ENCODE results near the gene BRAF. TPM values are rescaled to one million over a fixed set of nuclear protein-coding genes. Genes with fewer than 3 reads are reported as not detected.
"Not testable (repeated sequence)": the region's sequence is repeated elsewhere in the genome, so short reads cannot be mapped to it uniquely, and the experiment has no call there.

Gene BRAF
- total and polyA plus RNA-seq, 5 donors from 2014 or later = 6.9 to 60.8 (median 9.0) TPM

DNA sequence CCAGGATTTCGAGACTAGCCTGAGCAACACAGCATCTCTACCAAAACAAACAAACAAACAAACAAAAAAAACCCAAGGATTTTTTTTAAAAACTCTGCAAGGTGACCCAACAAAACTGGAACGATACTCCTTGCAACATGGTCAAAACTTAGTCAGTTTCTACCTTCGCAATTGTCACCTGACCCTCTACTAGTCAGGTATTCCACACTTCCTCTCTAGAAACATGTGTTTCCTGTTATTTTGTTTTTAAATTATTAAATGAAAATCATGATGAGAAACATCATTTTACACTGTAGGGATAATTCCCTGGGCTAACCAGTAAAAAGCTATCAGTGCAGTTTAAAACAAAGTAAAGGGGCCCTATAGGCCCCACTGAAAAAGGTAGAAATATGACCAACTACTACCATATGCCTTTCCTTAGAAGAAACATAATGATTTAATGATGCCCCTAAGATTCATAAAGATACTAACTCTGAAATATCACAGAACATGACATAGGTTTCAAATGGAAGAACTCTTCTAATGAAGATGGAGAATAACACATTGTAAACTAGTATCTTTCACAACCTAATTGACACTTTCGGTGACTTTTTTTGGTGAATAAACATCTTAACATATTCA lies 8.7 kb downstream of the BRAF start:
- Histone ChIP-seq H3K9me3 (ENCODE audit: control insufficient read depth in 2 of 2, low read length in 2 of 2) (no peaks in the 10 kb centered on the region), H3K36me3 (ENCODE audit: control insufficient read depth, insufficient read depth, low read length) (no peaks in the 10 kb centered on the region), H3K4me3 (ENCODE audit: low read depth, low read length) (peak overlapping the region; percentile 23), H3K27ac (ENCODE audit: insufficient read depth, low read length, poor library complexity, severe bottlenecking) (no peak overlapping the region), H3K4me1 (ENCODE audit: control insufficient read depth, insufficient read depth, low read length, poor library complexity, severe bottlenecking) (peaks cover 11% of the 10 kb centered on the region), H3K27me3 (ENCODE audit: control insufficient read depth, insufficient read depth, low read length) (no peaks in the 10 kb centered on the region)
- no peak for DNase-seq
- Mint-ChIP-seq H3K36me3 (peaks cover 7% of the 10 kb centered on the region), H3K4me3 (peak overlapping the region in 3 of 4 donors; percentile 1 to 60 (median 42)), H3K27me3 (no peaks in the 10 kb centered on the region), H3K4me1 (peaks cover 48 to 76% (median 59%) of the 10 kb centered on the region in 4 donors), H3K9me3 (no peaks in the 10 kb centered on the region), H3K27ac (no peak overlapping the region)
- ATAC-seq (ENCODE audit: low read depth in 2 of 2) = no peak

- H3K9me3 Mint-ChIP-seq = no peaks in the 10 kb centered on the region
- H3K4me1 Mint-ChIP-seq = peaks cover 37 to 69% (median 50%) of the 10 kb centered on the region in 4 donors
- peak overlapping the region in 2 of 4 donors; percentile 6 to 18 for H3K4me3 Mint-ChIP-seq
- H3K27me3 ChIP-seq (ENCODE audit: control insufficient read depth, insufficient read depth, low read length) = no peaks in the 10 kb centered on the region
- H3K4me1 ChIP-seq (ENCODE audit: control insufficient read depth, insufficient read depth, low read length, poor library complexity, severe bottlenecking) = peaks cover 9% of the 10 kb centered on the region
- DNase-seq (no peak), ATAC-seq (ENCODE audit: low read depth in 2 of 2) (no peak)
- no peaks in the 10 kb centered on the region for H3K27me3 Mint-ChIP-seq
- H3K36me3 Mint-ChIP-seq = peaks cover 15% of the 10 kb centered on the region
- H3K4me3 ChIP-seq (ENCODE audit: low read depth, low read length) = no peak overlapping the region
- no peaks in the 10 kb centered on the region for H3K9me3 ChIP-seq (ENCODE audit: control insufficient read depth in 2 of 2, low read length in 2 of 2)
- H3K27ac Mint-ChIP-seq = no peak overlapping the region
- H3K27ac ChIP-seq (ENCODE audit: insufficient read depth, low read length, poor library complexity, severe bottlenecking) = no peak overlapping the region
- no peaks in the 10 kb centered on the region for H3K36me3 ChIP-seq (ENCODE audit: control insufficient read depth, insufficient read depth, low read length)
These were observed 10.6 kb downstream of the BRAF start for GRCh38 chr7:140914083-140914482.

- H3K27me3 Mint-ChIP-seq; H3K9me3 Mint-ChIP-seq; H3K4me1 ChIP-seq (ENCODE audit: control insufficient read depth, insufficient read depth, low read length, poor library complexity, severe bottlenecking); H3K27ac ChIP-seq (ENCODE audit: insufficient read depth, low read length, poor library complexity, severe bottlenecking); H3K27ac Mint-ChIP-seq; H3K9me3 ChIP-seq (ENCODE audit: control insufficient read depth in 2 of 2, low read length in 2 of 2); ATAC-seq (ENCODE audit: low read depth in 2 of 2); H3K36me3 ChIP-seq (ENCODE audit: control insufficient read depth, insufficient read depth, low read length); H3K4me3 ChIP-seq (ENCODE audit: low read depth, low read length); H3K27me3 ChIP-seq (ENCODE audit: control insufficient read depth, insufficient read depth, low read length); DNase-seq; H3K4me3 Mint-ChIP-seq: not testable (repeated sequence)
- H3K4me1 Mint-ChIP-seq = peaks cover 39 to 70% (median 50%) of the 10 kb centered on the region in 4 donors
- H3K36me3 Mint-ChIP-seq = peaks cover 15% of the 10 kb centered on the region
These were observed 11.2 kb downstream of the BRAF start for GRCh38 chr7:140913596-140913928.

DNA sequence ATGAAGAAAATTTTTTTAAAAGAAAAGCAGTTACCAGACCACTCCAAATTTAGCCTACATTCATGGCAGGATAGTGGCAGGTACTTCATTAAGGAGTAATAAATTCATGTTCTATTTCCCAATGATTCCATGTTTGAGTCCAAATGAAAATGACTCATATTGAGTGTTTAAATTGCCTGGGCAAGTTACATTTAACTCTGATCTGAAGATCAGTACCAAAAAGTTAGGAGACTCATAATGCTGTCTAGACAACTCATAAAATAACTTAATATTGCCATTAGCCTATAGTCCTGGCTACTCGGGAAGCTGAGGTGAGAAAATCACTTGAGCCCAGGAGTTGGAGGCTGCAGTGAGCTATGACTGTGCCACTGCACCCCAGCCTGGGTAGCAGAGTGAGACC lies 13.0 kb downstream of the BRAF start:
- ATAC-seq (ENCODE audit: low read depth in 2 of 2) = no peak
- H3K4me1 Mint-ChIP-seq = peaks cover 30 to 60% (median 42%) of the 10 kb centered on the region in 4 donors
- Histone ChIP-seq H3K4me1 (ENCODE audit: control insufficient read depth, insufficient read depth, low read length, poor library complexity, severe bottlenecking) (peaks cover 9% of the 10 kb centered on the region), H3K27me3 (ENCODE audit: control insufficient read depth, insufficient read depth, low read length) (no peaks in the 10 kb centered on the region), H3K27ac (ENCODE audit: insufficient read depth, low read length, poor library complexity, severe bottlenecking) (no peak overlapping the region), H3K4me3 (ENCODE audit: low read depth, low read length) (no peak overlapping the region), H3K36me3 (ENCODE audit: control insufficient read depth, insufficient read depth, low read length) (no peaks in the 10 kb centered on the region), H3K9me3 (ENCODE audit: control insufficient read depth in 2 of 2, low read length in 2 of 2) (no peaks in the 10 kb centered on the region)
- peaks cover 15% of the 10 kb centered on the region for H3K36me3 Mint-ChIP-seq
- no peak overlapping the region for H3K4me3 Mint-ChIP-seq
- H3K27ac Mint-ChIP-seq = no peak overlapping the region
- no peaks in the 10 kb centered on the region for H3K27me3 Mint-ChIP-seq
- DNase-seq = no peak
- H3K9me3 Mint-ChIP-seq = no peaks in the 10 kb centered on the region

DNA sequence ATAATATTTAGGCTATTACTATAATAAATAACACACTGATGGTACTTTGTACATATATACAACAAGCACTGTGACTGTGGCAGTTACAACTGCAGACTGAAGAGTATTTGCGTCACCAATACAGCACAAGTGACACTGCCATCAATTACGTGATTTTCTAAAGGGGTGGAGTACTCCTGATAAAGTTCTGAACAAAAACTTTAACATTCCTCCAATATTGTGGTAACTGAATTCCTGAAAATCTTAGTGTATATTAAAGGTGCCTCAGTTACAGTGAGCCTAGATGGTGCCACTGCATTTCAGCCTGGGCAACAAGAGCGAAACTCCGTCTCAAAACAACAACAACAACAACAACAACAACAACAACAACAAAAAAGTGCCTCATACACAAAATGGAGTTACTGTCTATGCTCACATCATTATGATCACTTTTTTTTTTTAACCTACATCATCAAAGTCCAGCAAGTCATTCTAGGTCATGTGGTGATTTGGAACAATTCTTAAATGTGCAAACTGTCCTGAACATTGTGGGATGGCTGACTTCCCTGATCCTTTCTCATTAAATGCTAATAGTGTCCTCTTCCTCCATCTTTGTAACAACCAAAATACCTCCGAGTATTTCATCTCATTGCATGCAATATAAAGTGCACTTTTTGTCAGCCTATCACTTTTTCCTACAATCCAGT lies 15.1 kb downstream of the BRAF start:
- Mint-ChIP-seq H3K27me3 (no peaks in the 10 kb centered on the region), H3K36me3 (peaks cover 15% of the 10 kb centered on the region), H3K9me3 (no peaks in the 10 kb centered on the region), H3K27ac (no peak overlapping the region), H3K4me1 (peaks cover 28 to 55% (median 41%) of the 10 kb centered on the region in 4 donors), H3K4me3 (no peak overlapping the region)
- DNase-seq = no peak
- no peak overlapping the region for H3K27ac ChIP-seq (ENCODE audit: insufficient read depth, low read length, poor library complexity, severe bottlenecking)
- H3K9me3 ChIP-seq (ENCODE audit: control insufficient read depth in 2 of 2, low read length in 2 of 2) = no peaks in the 10 kb centered on the region
- no peaks in the 10 kb centered on the region for H3K36me3 ChIP-seq (ENCODE audit: control insufficient read depth, insufficient read depth, low read length)
- no peaks in the 10 kb centered on the region for H3K4me1 ChIP-seq (ENCODE audit: control insufficient read depth, insufficient read depth, low read length, poor library complexity, severe bottlenecking)
- H3K4me3 ChIP-seq (ENCODE audit: low read depth, low read length) = no peak overlapping the region
- no peak for ATAC-seq (ENCODE audit: low read depth in 2 of 2)
- no peaks in the 10 kb centered on the region for H3K27me3 ChIP-seq (ENCODE audit: control insufficient read depth, insufficient read depth, low read length)

DNA sequence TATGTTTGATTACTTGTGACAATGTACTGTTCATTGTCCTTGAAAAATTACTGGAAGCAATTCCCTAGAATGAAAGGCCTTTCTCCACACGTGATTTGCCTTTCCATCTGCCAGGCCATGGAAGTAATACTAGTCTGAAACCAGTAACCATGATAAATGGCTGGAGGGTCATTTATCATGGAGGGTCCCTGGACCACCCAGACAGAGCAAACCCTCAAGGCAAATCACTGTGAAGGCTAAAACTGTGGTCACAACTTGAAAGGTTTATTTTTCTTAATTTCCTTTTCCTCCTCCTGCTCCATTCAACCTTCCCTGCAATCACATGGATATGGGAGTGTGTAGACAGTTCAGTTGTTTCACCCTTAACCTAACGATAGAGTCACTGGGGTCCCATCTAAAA lies 16.4 kb downstream of the BRAF start:
- H3K27ac Mint-ChIP-seq = no peak overlapping the region
- H3K4me3 ChIP-seq (ENCODE audit: low read depth, low read length) = no peak overlapping the region
- DNase-seq (no peak), ATAC-seq (ENCODE audit: low read depth in 2 of 2) (no peak)
- H3K27me3 ChIP-seq (ENCODE audit: control insufficient read depth, insufficient read depth, low read length) = no peaks in the 10 kb centered on the region
- H3K27ac ChIP-seq (ENCODE audit: insufficient read depth, low read length, poor library complexity, severe bottlenecking) = no peak overlapping the region
- no peaks in the 10 kb centered on the region for H3K36me3 ChIP-seq (ENCODE audit: control insufficient read depth, insufficient read depth, low read length)
- H3K9me3 ChIP-seq (ENCODE audit: control insufficient read depth in 2 of 2, low read length in 2 of 2) = no peaks in the 10 kb centered on the region
- H3K4me1 ChIP-seq (ENCODE audit: control insufficient read depth, insufficient read depth, low read length, poor library complexity, severe bottlenecking) = no peaks in the 10 kb centered on the region
- H3K27me3 Mint-ChIP-seq = no peaks in the 10 kb centered on the region
- H3K9me3 Mint-ChIP-seq = peaks cover 0 to 4% (median 0%) of the 10 kb centered on the region in 7 donors
- peaks cover 12% of the 10 kb centered on the region for H3K36me3 Mint-ChIP-seq
- H3K4me3 Mint-ChIP-seq = no peak overlapping the region
- peaks cover 27 to 59% (median 45%) of the 10 kb centered on the region in 4 donors for H3K4me1 Mint-ChIP-seq

DNA sequence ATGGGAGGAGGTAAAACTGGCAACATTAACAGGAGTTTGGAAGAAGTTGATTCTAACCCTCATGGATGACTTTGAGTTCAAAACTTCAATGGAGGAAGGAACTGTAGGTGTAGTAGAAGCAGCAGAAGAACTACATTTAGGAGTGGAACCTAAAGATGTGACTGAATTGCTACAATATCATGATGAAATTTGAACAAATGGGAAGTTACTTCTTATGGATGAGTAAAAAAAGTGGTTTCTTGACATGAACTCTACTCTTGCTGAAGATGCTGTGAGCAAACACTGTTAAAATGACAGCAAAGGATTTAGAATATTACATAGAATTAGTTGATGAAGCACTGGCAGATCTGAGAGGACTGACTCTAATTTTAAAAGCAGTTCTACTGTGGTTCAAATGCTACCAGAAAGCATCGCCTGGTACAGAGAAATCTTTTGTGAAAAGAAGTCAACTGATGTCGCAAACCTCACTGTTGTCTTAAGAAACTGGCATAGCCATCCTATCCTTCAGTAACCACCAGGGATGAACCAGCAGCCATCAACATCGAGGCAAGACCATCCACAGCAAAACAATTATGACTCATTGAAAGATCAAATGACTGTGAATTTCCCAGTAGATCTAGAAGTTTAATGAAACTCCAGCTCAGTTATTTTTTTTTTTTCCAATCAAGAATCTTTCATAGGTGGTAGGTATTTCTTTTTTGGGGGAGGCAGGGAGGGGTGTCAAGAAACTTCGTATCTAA lies 20.8 kb downstream of the BRAF start:
- H3K27ac Mint-ChIP-seq = no peak overlapping the region
- peaks cover 0 to 6% (median 0%) of the 10 kb centered on the region in 7 donors for H3K9me3 Mint-ChIP-seq
- peaks cover 40 to 67% (median 52%) of the 10 kb centered on the region in 4 donors for H3K4me1 Mint-ChIP-seq

More for the DNA sequence above, 20.8 kb downstream of the BRAF start:
- Mint-ChIP-seq H3K4me3 (peak overlapping the region in 1 of 4 donors; percentile 70), H3K27me3 (no peaks in the 10 kb centered on the region), H3K36me3 (peaks cover 3% of the 10 kb centered on the region)
- Histone ChIP-seq H3K27me3 (ENCODE audit: control insufficient read depth, insufficient read depth, low read length) (no peaks in the 10 kb centered on the region), H3K4me1 (ENCODE audit: control insufficient read depth, insufficient read depth, low read length, poor library complexity, severe bottlenecking) (peaks cover 5% of the 10 kb centered on the region), H3K27ac (ENCODE audit: insufficient read depth, low read length, poor library complexity, severe bottlenecking) (no peak overlapping the region), H3K4me3 (ENCODE audit: low read depth, low read length) (no peak overlapping the region), H3K9me3 (ENCODE audit: control insufficient read depth in 2 of 2, low read length in 2 of 2) (no peaks in the 10 kb centered on the region), H3K36me3 (ENCODE audit: control insufficient read depth, insufficient read depth, low read length) (no peaks in the 10 kb centered on the region)
- no peak for ATAC-seq (ENCODE audit: low read depth in 2 of 2)
- no peak for DNase-seq

Measured in CD4-positive, CD25-positive, alpha-beta regulatory T cell (primary cell).